ENCODE data around the gene PCDHGC4.

Gene PCDHGC4

DNA sequence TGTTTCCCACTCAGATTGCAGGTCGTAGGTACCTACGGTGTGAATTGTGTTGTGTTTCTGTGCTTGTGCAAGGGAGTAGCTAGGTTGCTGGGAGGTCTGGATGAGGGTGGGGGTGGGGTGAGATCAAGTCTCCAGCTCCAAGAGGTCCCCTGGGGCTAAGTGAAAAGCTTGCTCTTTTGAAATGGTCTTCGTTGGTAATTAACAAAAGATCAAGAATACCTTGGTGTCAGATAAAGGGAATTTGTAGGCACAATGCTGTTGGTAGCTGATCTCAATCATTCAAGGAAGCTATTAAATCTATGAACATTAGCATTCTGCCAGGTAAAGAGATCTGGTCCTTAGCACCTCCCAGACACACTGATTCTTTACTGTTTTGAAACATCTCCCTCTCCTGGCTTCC lies 928 bp upstream of the PCDHGC4 start:
- DNase-seq (ENCODE audit: extremely low spot score), result no peak
- no peak for TF ChIP-seq CTCF (IDR thresholded peaks at IDR 0.05; ENCODE audit: control extremely low read depth, extremely low read depth, low read depth, missing control alignments)
- CTCF ChIA-PET, result interaction anchor here (1.0 to 4.3 kb wide), 13 partner anchors 8 to 94 kb away, joined by 3 to 22 read pairs (median 4); partner anchors contain the start of genes PCDHGA10, PCDHGA11 and PCDHGC3
- POLR2A ChIA-PET, result no interaction called here

DNA sequence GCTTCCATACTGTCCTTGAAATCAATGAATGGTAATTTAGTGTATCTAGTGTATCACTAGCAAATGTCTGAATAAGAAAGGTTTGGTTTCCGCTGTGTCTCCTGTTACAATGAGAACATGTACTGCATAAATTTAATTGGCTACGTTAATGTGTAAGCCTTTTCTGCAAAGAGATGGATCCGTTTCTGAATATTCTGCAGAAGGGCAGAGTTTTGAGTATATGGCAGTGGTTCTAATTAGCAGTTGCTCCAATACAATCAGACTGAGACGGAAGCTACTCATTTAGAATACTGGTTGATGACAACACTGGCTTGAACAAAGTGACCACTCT lies 555 bp upstream of the PCDHGC4 start:
- DNase-seq (ENCODE audit: extremely low spot score), result no peak
- POLR2A ChIA-PET, result no interaction called here
- TF ChIP-seq CTCF (IDR thresholded peaks at IDR 0.05; ENCODE audit: control extremely low read depth, extremely low read depth, low read depth, missing control alignments), result no peak
- CTCF ChIA-PET, result interaction anchor here (0.7 to 4.3 kb wide), 13 partner anchors 9 to 80 kb away, joined by 3 to 22 read pairs (median 5); partner anchors contain the start of genes PCDHGA10, PCDHGA11 and PCDHGC3

DNA sequence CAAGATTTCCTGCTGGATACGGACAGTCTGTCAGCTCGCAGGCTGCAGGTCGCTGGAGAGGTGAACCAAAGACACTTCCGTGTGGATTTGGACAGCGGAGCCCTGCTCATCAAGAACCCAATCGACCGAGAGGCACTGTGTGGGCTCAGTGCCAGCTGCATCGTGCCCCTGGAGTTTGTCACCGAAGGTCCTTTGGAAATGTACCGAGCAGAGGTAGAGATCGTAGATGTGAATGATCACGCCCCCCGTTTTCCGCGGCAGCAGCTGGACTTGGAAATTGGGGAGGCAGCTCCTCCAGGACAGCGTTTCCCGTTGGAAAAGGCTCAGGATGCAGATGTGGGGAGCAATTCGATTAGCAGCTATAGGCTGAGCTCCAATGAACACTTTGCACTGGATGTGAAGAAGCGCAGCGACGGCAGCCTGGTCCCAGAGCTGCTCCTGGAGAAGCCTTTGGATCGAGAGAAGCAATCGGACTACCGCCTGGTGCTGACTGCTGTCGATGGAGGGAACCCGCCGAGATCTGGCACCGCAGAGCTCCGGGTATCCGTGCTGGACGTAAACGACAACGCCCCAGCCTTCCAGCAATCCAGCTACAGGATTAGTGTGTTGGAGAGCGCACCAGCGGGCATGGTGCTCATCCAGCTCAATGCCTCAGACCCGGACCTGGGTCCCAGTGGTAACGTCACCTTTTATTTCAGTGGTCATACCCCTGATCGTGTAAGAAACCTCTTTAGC lies 658 bp downstream of the PCDHGC4 start:
- POLR2A ChIA-PET, result no interaction called here
- no peak for TF ChIP-seq CTCF (IDR thresholded peaks at IDR 0.05; ENCODE audit: control extremely low read depth, extremely low read depth, low read depth, missing control alignments)
- CTCF ChIA-PET, result interaction anchor here (1.2 to 3.2 kb wide), 8 partner anchors 9 to 72 kb away, joined by 4 to 28 read pairs (median 5); partner anchors contain the start of genes PCDHGA10, PCDHGA12, PCDHGB7 and PCDHGC3
- DNase-seq (ENCODE audit: extremely low spot score), result peak; percentile 10

- CTCF ChIA-PET, result interaction anchor here (1.2 to 3.2 kb wide), 8 partner anchors 10 to 68 kb away, joined by 4 to 28 read pairs (median 5); partner anchors contain the start of genes PCDHGA12, PCDHGB7 and PCDHGC3
These were observed 1.3 kb downstream of the PCDHGC4 start for GRCh38 chr5:141486091-141486490.

GRCh38 chr5:141487131-141487530 lies 2.3 kb downstream of the PCDHGC4 start:
- no peak for TF ChIP-seq CTCF (IDR thresholded peaks at IDR 0.05; ENCODE audit: control extremely low read depth, extremely low read depth, low read depth, missing control alignments)
- ChIA-PET POLR2A (no interaction called here), CTCF (interaction anchor here (1.2 to 3.2 kb wide), 4 partner anchors 11 to 42 kb away, joined by 4 to 28 read pairs (median 8); partner anchors contain the start of gene PCDHGC3)
- DNase-seq (ENCODE audit: extremely low spot score), result peak; percentile 12

More at GRCh38 chr5:141486091-141486490, 1.3 kb downstream of the PCDHGC4 start:
- POLR2A ChIA-PET, result no interaction called here
- peak; percentile 12 for DNase-seq (ENCODE audit: extremely low spot score)
- TF ChIP-seq CTCF (IDR thresholded peaks at IDR 0.05; ENCODE audit: control extremely low read depth, extremely low read depth, low read depth, missing control alignments), result no peak

GRCh38 chr5:141488591-141489561 lies 4.0 kb downstream of the PCDHGC4 start, which contains the start of gene PCDHGC5:
TSS of gene PCDHGC5 (plus strand) at chr5:141489081. CDS start at chr5:141489241, 160 bp downstream.
- CTCF ChIA-PET, result interaction anchor here (0.8 to 2.1 kb wide), 7 partner anchors 13 to 169 kb away, joined by 3 to 9 read pairs (median 3); partner anchors contain the start of genes PCDHGA1, PCDHGB7 and PCDHGC3
- POLR2A ChIA-PET, result no interaction called here
- TF ChIP-seq CTCF (IDR thresholded peaks at IDR 0.05; ENCODE audit: control extremely low read depth, extremely low read depth, low read depth, missing control alignments), result no peak
- DNase-seq (ENCODE audit: extremely low spot score), result peak; percentile 13

All from GM10248 (cell line).